HG02885 (cell line): ENCODE measurements around the gene SLC22A5.
A peak's percentile ranks its signal among the peaks of the same experiment; 100 is the strongest.
"Not testable (repeated sequence)": the region's sequence is repeated elsewhere in the genome, so short reads cannot be mapped to it uniquely, and the experiment has no call there.

ENCODE experiments used
- ATAC-seq: cut with Tn5 transposase; IDR thresholded peaks from one replicate; pipeline ENCODE4 v1.9.1; 2021; ENCODE audit warnings: mild to moderate bottlenecking; ENCODE audit not compliant: unreplicated experiment, poor library complexity

The SLC22A5 gene

DNA sequence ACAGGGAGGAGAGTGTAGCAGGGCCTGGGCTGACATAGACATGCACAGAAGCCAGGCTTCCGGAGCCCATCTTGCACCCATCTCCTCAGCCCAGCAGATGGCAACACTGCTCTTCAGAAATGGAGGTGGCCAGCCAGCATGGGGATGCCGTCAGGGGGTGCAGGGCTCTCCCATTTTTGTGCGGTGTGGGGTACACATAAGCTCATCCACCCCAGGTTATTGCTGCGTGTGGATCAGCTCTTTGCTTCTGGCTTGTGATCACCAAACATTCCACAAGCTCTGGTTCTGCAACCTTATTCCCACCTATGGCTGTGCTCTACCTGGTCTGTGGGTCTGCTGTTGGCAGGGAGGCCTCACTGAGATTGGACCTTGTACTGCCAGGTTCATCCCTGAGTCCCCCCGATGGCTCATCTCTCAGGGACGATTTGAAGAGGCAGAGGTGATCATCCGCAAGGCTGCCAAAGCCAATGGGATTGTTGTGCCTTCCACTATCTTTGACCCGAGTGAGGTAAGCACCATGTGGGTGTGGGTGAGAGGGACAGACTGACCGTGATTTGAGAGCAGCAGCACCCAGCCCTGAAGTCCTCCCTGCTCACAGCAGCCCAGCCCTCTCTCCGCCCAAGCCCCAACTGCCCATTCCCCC lies 17.3 kb downstream of the SLC22A5 start:
- ATAC-seq: peak; percentile 92

DNA sequence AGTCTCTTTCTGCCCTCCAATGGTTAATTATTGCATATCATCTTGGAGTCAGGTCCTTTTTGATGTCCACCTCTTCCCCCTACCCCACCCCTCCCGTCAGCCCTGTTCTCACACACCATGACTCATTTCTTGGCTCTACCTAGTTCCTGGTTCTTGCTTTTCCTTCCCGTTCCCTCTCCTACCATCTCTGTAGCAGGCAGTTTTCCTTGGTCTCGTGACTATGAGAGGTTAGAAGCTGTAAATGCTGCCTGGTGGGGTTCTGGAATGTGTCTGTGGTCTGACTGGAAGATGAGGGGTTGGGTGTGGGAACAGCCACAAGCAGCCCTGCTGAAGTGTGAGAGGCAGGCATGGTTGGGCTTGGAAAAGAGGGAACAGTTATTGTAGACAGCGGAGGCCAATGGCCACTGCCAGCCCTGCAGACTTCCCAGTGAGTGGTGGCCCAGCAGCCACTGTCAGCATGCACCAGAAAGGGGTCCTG lies 18.2 kb downstream of the SLC22A5 start:
- ATAC-seq: no peak

DNA sequence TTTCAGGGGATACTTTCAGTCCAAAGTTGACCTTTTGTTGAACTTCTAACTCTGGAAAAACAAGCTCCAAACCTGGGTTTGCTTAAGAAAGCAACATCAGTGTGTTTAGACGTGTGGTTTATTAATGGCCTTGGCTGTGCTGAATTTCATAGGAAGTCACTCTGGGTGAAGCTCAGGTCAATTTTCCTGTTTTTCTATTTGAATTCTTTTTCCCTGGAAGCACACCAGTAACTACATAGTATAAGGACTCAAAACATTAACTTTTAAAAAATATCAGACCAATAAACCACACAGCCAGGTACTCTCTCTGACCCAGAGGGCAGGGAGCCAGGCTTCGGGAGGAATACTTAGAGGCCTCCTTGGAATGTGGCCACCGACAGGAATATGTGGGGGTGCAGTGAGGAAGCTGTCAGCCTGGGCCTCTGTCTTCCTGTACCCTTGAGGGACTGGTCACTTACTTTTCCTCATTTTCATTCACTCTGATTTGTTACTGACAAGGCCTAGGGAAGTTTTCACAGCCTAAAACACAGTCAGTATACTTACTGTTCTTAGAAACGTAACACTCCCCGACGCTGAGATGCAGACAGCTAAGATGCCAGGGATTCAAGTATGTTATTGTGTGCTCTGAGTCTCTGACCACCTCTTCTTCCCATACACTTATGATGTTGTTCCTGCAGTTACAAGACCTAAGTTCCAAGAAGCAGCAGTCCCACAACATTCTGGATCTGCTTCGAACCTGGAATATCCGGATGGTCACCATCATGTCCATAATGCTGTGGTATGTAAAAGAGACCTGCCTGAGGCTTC lies 18.9 kb downstream of the SLC22A5 start:
- ATAC-seq: no peak

DNA sequence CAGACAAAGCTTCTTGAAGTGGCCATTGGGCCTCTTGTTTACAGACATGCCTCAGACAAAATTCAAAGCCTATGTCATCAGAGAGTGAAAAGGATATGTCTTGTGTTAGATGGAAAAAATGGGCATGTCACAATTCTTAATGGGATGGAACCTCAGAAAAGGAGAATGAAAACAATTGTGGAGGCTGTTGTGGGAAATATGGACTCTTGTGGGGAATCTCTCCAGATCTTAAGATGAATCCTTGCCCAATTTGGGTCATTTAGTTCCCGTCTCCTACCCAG lies 19.5 kb downstream of the SLC22A5 start:
- no peak for ATAC-seq

DNA sequence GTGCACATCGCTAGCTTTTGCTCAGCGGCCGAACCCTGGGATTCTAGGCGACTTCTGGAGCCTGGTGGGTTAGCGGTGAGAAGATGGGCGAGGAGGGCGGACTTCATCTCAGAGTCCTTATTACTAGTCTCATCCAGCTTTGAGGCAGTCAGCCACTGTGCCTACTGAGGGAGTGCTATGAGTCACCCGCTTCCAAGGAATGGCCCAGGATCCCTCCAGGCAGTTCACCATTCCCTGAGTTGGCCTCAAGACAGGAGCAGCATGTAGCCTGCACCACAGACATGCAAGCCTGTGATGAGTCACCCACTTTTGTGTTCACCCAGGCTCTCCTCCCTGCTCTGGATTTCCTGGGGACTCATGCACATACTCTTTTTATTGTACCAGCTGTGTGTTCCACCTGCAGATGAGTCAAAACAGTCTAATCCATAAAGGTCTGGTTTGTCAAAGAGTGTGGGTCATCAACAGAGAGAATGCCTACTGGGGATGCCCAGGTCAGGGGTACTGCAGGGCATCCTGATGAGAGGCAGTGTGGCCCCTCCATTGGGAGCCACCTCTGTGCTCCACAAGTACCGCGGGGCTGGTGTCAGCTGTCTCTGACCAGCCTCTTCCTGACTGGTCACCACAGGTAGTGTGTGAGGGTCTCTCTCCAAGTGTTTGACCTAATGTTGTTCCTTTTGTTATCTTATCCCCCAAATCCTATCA lies 20.2 kb downstream of the SLC22A5 start:
- no peak for ATAC-seq

DNA sequence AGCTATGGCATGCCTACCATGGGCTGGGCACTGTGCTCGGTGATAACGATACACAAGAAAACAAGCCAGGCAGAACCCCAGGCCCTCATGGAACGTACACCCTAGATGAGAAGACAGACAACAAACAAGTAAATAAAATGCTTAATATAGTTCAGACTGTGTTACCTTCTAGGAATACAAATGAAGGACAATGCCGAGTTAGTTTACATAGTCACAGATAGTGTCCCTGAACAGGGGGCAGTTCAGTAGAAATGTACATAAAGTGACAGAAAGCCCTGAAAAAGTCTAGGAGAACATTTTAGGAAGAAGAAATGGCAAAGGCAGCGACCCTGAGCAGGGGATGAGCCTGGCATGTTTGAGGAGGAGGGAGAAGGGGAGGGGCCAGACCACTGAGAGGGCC lies 21.7 kb downstream of the SLC22A5 start:
- ATAC-seq: no peak

DNA sequence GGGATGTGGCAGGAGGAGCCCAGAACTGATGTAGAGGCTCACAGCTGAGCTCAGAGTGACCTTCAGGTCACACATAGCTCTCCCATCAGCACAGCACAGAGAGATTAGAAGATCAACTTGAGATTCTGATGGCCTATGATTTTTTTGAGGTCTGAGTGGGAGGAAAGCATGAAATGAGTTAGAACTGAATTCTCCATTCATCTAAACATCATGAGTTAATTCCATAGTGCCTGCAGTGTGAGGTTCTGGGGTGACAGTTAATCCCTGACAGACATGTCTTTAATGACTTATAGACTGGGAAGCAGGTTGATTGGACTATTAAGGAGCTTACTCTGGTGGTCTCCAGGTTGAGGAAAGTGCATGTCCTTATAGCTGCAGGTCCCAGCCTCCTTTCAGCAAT lies 22.4 kb downstream of the SLC22A5 start:
- no peak for ATAC-seq

DNA sequence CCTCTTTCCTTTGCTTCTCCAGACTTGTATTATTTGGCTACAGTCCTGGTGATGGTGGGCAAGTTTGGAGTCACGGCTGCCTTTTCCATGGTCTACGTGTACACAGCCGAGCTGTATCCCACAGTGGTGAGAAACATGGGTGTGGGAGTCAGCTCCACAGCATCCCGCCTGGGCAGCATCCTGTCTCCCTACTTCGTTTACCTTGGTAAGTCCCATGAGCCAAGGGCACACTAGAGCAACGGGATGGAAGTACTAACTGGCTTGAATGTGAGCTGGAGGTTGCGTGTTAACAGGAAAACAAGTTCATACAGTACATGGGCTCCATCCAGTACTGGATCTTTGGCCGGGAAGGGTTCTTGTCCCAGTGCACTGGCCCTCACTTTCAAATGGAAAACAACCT lies 22.9 kb downstream of the SLC22A5 start:
- no peak for ATAC-seq

DNA sequence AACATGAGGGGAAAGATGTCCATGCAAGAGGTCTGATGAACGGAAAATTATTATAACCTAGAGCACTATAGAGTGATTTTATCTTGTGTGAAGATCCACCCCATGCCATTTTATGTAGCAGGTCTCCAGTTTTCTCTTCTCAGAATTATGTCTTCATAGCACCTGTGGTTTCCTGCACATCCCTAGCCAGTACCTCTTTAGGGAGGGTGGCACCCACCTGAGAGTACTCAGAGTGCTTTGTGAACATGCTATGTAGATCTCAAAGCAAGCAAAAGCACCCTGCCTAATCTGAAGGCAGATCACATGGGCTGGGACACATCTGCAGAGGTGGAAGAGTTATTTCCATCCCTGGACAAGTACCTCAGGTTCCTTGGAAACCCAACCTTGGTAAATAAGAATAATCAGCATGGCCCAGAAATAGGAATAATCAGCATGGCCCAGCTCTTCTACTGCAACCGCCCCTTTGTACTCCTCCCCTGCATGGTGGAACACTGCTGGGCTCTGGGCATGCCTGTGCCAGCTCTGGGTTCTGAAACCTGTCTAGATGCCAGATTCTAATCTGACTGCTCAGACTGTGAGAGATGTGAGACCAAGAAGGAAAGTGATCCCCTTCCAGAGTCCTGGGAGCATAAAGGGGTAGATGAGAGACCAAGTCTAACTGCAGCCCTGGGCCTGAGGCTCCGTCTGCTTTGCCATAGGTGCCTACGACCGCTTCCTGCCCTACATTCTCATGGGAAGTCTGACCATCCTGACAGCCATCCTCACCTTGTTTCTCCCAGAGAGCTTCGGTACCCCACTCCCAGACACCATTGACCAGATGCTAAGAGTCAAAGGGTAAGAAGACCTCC lies 23.7 kb downstream of the SLC22A5 start:
- ATAC-seq: no peak

DNA sequence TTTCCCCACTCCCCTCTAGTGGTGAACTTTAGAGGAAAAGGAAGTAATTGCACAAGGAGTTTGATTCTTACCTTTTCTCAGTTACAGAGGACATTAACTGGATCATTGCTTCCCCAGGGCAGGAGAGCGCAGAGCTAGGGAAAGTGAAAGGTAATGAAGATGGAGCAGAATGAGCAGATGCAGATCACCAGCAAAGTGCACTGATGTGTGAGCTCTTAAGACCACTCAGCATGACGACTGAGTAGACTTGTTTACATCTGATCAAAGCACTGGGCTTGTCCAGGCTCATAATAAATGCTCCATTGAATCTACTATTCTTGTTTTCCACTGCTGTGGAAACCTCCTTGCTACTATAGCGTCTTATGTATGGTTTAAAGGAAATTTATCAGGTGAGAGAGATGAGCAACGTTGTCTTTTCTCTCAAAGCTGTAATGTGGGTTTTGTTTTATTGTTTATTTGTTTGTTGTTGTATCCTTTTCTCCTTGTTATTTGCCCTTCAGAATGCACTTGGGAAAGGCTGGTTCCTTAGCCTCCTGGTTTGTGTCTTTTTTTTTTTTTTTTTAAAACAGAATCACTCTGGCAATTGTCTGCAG lies 25.3 kb downstream of the SLC22A5 start:
- ATAC-seq: peak; percentile 49

DNA sequence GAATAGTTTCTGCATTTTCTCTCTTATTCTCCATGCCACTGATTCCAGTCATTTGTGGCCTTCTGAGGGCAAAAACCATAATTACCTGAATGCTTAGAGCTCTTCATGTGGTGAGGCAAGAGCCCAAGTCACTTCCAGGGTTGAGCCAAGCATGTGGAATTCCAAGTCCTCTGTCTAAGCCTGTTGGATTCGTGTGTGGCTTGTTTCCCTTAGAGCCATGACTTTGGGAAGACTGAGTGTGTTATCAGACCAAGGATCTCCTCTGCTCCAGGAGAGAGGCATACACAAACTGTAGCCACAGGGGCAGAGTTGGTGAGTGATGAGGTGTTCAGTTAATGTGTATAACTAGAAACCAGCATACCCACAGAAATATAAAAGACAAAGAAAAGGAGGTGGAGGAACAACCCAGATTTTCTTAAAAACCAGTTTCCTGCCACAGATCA lies 27.1 kb downstream of the SLC22A5 start:
- ATAC-seq: no peak

DNA sequence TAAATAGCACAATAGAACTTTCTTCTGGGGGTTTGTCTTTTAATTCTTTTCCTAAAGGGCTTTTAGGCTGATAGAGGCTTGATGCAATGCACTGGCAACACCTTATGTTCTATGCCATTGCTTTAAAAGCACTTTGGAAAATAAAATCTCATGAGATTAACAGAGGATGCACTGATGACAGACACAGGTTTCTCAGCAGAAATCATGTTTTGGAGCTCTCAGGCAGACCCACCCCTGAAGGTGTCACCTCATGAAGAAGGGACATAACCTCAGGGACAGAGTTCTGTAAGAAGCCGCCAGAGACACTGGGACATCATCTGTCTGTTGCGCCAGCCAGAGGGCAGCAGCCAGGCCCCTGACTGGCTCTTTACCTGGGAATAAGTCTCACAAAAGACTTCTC lies 27.7 kb downstream of the SLC22A5 start:
- no peak for ATAC-seq

DNA sequence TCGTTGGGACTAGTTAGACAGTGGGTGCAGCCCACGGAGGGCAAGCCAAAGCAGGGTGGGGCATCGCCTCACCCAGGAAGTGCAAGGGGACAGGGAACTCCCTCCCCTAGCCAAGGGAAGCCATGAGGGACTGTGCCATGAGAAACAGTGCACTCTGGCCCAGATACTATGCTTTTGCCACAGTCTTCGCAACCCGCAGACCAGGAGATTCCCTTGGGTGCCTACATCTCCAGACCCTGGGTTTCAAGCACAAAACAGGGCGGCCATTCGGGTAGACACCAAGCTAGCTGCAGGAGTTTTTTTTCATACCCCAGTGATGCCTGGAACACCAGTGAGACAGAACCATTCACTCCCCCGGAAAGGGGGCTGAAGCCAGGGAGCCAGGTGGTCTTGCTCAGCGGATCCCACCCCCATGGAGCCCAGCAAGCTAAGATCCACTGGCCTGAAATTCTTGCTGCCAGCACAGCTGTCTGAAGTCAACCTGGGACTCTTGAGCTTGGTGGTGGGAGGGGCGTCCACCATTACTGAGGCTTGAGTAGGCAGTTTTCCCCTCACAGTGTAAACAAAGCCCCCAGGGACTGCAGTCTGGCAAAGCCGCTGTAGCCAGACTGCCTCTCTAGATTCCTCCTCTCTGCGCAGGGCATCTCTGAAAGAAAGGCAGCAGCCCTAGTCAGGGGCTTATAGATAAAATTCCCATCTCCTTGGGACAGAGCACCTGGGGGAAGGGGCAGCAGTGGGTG lies 28.6 kb downstream of the SLC22A5 start:
- not testable (repeated sequence) for ATAC-seq

DNA sequence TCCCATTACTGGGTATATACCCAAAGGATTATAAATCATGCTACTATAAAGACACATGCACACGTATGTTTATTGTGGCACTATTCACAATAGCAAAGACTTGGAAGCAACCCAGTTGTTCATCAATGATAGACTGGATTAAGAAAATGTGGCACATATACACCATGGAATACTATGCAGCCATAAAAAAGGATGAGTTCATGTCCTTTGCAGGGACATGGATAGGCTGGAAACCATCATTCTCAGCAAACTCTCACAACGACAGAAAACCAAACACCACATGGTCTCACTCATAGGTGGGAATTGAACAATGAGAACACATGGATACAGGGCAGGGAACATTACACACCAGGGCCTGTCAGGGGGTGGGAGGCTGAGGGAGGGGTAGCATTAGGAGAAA lies 34.5 kb downstream of the SLC22A5 start:
- ATAC-seq: not testable (repeated sequence)

DNA sequence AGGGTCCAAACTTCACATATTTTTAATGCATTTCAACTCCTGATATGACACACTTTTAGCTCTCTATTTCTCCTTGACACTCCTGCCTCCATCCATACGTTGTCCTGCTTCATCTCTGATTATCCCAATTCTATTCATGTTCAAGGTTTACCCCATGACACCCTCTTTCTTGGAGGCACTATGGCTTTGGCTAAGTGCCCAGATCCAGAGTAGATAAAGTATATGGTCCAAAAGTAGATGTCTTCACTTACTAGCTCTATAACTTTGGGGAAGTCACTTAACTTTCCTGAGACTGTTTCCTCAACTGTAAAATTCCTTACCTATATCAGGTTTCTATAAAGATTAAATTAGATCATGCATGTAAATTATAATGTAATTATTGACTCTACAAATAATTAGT lies 36.1 kb downstream of the SLC22A5 start:
- ATAC-seq: no peak

DNA sequence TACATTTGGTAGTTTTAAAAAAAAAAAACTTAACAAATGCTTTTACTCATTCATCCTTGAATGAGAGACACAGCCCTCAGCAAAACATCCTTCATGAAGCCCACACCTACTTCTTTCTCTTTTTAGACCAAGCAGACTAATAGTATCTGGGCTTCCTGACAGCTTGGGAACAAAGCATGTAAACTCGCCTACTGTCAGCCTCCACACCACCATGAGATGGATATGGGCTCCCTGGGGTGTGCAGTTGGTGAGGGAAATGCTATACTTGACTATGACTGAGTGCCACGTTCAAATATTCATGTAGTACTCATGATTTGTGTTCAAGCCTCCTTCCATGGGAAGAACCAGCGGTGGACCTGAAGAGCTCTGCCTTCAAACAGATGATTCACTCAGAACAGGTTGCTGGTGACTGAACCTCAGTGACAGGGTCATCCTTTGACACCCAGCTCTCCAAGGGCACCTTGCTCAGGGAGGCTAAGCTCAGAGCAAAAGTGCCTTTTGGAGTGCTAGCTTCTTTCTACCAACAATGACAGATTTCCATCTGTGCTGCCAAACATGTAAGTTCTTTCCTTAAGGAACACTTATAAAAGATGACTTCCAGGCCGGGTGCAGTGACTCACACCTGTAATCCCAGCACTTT lies 36.8 kb downstream of the SLC22A5 start:
- no peak for ATAC-seq

DNA sequence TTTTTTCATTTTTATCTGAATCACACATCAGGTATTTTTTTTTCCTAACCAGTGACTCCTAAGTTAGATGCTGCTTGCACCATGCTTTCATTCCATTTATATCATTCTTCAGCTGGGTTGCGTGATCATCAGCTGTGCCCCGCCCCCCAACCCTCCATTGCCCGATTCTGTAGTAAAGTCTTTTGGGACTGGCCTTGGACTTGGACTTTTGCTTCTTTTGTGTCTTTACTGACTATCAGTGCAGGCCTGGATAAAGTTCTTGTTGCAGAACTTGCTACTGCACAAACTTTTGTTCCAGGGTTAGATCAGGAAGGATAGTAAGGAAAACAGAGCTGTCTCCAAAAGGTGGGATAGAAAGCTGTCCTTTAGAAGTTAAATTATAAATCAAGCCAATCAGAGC lies 38.5 kb downstream of the SLC22A5 start:
- no peak for ATAC-seq

DNA sequence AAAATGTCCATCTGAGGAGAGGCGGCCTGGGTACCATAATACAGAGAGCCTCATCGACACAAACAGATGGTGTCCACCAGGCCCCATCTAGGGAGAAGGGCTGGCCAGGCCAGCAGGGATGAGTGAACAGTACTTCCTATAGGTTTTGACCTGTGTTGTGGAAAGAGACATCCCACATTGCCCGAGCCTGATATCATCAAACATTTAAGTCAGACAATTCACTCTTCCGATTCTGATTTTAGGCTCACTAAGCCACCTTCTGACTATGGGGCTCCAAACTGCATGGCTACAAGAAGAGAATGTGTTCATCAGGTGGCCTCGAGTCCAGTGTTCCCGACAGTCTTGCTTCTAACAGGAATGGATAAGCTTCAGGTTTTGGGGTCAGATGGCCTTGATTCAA lies 38.9 kb downstream of the SLC22A5 start:
- ATAC-seq: no peak

DNA sequence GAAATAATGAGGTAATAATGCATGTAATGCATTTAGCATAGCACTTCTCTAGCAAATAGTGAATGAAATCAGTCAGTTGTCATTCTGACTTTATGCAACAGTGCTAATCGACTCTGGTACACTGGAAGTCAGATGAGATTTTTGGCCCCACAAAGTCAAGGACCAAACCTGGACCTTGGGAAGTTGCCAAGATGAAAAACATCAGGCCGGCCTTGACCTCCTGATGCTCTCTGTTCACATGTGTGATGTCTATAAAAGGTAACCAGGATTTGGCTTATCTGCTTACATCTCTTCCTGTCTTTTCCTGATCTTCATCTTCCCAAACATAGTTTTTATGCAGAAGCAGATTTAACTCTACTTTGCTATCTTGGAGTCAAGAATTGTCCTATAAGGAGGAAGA lies 39.5 kb downstream of the SLC22A5 start:
- no peak for ATAC-seq
